D341Med (cell line): ENCODE measurements around the gene DPY19L3.
"Not testable (repeated sequence)": the region's sequence is repeated elsewhere in the genome, so short reads cannot be mapped to it uniquely, and the experiment has no call there.

Source experiments
- DNase-seq: peaks from one replicate; pipeline ENCODE4 v3.0.0; 2012; ENCODE audit warnings: low spot score

DPY19L3 gene

DNA sequence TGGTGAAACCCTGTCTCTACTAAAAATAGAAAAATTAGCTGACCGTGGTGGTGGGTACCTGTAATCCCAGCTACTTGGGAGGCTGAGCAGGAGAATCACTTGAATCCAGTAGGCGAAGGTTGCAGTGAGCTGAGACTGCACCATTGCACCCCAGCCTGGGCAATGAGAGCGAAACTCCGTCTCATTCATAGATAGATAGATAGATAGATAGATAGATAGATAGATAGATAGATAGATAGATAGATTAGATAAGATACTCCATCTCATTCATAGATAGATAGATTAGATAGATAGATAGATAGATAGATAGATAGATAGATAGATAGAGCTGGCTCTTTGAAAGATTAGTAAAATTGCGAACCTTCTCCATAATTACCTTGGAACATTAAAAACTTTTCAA is 42.0 kb downstream of the DPY19L3 start:
- DNase-seq, result not testable (repeated sequence)

DNA sequence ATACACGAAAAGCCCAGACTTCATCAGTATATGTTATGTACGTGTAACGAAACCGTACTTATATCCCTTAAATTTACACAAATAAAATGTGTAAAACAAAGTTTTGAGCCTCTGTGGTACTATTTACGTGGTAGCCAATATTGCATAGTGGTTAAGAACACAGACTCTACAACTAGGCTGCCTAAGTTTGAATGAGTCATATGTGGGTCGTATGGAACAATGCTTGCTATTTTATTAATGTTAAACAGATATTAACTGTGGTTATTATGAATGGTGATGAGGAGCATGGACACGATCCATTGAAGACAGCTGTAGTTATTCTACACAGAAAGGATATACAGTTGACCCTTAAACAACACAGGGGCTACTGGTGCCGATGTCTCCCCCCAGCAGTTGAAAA is 42.5 kb downstream of the DPY19L3 start:
- DNase-seq, result no peak

DNA sequence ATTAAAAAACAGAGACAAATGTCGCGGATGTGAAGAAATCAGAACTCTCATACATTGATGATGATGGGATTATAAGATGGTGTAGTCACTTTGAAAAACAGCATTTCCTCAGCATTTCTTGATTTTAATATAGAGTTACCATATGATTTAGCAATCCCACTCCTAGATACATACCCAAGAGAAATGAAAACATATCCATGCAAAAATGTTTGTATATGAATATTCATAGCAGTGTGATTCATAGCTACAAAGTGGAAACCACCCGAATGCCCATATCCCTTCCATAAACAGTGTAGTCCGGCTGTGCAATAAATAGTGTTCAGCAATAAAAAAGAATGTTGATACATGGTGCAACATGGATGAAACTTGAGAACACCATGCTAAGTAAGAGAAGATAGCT is 44.6 kb downstream of the DPY19L3 start:
- no peak for DNase-seq

DNA sequence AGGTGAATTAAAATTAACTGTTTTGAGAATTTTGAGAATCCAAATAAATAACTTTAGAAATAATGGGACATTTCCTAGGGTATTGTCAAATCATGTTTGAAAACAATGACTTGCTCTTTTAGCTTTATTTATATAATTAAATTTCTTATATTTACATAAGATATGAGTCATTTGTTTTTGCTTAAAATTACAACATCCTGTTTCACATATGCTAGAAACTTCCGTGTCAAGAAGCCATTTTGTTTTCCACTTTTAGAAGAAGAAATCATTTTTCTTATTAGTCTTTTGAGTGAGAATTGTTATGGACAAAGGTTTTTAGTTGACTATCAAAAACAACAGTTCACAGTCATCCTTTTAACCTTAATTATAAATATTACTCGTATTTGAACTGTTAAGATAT is 48.2 kb downstream of the DPY19L3 start:
- no peak for DNase-seq

GRCh38 chr19:32456406-32456805 is 50.8 kb downstream of the DPY19L3 start:
- DNase-seq, result no peak

DNA sequence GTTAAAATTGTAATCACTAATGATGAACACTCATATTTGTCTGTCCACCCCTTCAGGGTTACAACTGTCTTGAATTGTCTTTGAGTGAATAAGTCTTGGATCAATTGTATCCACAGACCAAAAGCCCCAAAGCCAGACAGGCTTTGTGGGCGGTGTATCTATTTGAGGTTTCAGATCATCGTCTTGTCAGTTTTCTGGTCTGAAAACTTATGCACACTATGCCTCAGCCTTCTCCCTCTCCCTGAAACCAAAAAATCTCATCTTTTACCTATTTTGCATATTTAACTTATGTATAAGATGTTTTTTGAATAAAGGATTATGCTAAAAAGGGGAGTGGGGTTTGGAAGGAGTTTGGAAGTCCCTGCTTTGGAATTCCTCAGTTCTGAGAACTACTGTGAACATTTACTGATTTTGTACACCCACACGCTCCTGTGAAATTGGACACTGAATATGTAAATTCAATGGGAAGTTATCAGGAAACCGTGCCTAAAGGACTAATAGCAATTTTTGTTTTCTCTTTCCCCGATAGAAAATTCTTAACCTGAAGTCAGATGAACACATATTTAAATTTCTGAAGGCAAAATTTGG is 52.1 kb downstream of the DPY19L3 start:
- no peak for DNase-seq

GRCh38 chr19:32458500-32459123 is 53.0 kb downstream of the DPY19L3 start:
- DNase-seq, result no peak

DNA sequence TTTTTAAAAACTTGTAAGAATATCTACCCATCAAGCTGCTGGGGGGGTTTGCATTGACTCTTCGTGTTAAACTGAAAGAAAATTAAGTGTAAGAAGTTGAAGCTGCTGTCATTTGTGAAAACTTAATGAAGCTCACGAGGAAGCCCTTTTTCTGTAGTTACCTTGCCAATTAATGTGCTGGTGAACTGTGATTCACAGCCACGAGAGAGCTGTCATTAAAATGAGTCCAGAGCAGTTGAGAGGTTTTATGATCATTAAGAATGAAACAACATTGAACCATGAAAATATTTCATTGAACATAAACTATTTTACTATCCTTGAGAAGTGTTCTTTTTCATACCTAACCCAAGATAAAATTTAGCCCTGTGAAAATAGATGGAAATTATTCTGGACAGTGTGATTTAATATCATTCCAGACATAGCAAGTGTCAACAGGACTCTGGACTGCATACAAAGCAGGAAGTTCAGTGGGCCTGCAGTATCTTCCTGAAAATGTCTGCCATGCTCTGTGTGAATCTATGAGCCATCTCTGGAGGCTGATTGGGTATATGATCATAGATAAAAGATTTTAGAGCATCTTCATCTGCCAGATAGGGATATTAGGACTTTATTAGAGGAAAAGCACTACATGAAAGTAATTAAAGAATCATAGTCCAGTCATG is 53.8 kb downstream of the DPY19L3 start:
- DNase-seq, result no peak

DNA sequence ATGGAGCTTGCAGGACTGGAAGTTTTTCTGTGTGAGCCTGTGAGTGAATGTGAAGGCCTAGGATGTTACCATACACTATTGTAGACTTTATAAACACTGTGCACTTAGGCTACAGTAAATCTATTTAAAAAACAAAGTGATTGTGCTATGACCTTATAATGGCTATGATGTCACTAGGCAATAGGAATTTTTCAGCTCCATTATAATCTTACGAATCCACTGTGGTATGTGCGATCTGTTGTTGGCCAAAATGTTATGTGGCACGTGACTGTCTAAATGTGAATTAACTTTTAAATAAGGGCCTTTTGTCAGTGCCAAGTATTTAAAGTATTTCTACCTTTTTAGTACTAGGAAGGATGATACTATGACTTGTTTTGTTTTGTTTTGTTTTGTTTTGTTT is 54.9 kb downstream of the DPY19L3 start:
- no peak for DNase-seq

DNA sequence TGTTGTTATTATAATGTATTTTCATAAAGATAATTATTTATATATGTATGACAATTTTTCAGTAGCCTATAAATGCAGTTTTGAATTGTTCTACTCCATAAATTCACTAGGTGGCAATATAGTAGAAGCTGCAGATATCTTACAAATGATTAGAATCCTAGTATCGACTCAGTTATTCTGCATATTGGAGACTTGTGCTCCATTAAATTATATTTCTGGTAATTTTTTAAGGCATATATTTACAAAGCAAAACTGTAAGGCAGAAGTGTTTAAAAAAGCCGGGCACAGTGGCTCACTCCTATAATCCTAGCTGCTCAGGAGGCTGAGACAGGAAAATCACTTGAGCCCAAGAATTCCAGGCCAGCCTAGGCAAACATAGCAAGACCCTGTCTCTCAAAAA is 58.7 kb downstream of the DPY19L3 start:
- DNase-seq, result no peak

GRCh38 chr19:32465176-32465575 is 59.6 kb downstream of the DPY19L3 start:
- no peak for DNase-seq

DNA sequence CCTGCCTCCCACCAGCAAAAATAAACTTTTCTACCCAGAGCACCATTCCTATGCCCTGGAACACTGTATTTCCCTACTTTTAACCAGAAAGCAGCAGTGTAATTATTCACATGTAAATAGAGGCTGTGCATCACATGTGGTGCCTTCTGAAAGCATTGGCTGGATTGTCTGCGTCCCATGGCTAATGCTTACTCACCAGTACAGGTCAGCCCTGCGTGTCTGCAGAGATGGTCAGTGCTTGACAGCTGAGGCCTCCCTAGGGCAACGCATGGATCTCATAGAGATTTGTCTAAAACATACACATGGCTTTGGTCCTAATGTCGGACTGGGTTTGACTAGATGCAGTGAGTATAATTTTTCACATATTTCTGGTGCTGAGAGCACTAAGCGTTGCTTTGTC is 64.2 kb downstream of the DPY19L3 start:
- no peak for DNase-seq

DNA sequence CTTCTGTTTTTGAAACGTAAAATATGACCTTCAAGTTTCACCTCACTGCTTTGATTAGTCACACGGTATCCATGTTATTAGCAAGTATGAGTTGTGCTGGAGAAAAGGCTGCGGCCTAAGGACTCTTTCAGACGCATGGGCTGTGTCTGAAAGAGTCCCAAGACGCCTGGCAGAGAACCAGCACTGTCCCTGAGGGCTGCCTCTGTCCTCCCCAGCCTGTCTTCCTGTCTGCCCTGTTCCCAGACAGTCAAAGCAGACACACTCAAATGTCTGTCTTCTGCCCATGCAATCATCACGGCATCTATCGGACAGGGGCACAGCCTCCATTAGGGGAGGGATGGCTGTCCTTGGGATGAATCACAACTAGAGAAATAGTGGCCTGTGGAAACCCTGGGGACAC is 65.5 kb downstream of the DPY19L3 start:
- DNase-seq, result no peak

- DNase-seq, result no peak
Observed at GRCh38 chr19:32471811-32472210, 66.2 kb downstream of the DPY19L3 start.

GRCh38 chr19:32475141-32476031 is 69.8 kb downstream of the DPY19L3 start:
- no peak for DNase-seq

- DNase-seq, result no peak
Observed at GRCh38 chr19:32476032-32476350, 70.4 kb downstream of the DPY19L3 start.

- DNase-seq, result no peak
Observed at GRCh38 chr19:32480321-32480720, 74.8 kb downstream of the DPY19L3 start.

GRCh38 chr19:32483574-32483973 is 78.0 kb downstream of the DPY19L3 start:
- DNase-seq, result no peak

DNA sequence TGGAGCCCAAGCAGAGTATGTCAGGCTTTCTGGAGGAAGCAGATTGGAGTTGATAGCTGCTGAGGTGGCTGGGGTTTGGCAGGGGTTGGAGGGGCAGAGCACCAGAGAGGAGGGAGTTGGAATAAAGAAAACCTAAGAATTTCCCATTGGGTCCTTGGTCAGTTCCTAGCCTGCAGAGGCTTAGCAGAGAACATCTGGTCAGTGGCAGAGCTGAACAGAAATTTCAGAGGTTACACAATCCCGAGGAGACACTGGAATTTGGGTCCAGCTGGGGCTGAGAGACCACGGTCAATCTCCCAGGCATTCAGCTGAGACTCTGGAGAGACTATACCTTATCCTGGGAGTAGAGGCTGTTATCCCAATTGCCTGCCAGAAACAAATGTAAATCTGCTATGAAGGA is 84.4 kb downstream of the DPY19L3 start:
- DNase-seq, result no peak

DNA sequence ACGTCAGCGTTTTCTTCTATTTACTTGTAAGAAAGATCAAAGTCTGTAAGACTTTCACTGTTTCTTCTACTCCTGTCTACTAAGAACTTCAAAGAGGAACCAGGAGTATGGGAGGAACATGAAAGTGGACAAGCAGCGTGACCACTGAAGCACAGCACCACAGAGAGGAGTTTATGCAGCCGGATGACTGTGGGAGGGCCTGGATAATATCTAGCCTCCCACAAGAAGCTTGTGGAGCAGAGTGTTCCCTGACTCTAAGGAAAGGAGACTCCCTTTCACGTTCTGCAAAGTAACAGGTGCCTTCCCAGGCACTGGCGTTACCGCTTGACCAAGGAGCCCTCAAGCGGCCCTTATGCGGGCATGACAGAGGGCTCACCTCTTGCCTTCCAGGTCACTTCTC is 91.8 kb downstream of the DPY19L3 start:
- DNase-seq, result no peak

DNA sequence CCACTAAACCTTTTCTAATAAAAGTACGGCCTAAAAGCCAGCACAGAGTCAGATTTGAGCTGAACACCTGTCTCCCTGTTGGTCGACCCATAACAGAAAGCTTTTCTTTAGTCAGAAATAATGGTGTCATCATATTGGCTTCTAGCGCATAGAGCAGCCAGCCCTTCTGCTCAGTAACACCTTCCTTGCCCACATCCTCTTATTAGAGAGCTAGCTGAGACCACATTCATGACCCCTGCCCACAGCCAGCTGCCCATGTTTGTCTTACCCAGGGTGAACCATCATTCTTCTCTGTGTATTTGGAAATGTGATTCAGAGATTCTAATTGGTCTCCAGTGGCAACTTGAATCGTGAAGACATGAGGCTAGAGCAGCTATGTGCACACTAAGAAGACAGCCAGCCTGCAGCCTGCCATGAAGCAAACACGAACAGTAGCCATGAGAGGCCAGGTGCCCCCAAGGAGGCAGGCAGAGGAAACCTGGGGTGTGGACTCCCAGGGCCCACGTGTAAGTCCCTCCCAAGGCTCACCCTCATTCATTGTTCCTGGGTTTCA is 93.2 kb downstream of the DPY19L3 start:
- no peak for DNase-seq

- DNase-seq, result not testable (repeated sequence)
Observed at GRCh38 chr19:32512498-32512897, 106.9 kb downstream of the DPY19L3 start.

DNA sequence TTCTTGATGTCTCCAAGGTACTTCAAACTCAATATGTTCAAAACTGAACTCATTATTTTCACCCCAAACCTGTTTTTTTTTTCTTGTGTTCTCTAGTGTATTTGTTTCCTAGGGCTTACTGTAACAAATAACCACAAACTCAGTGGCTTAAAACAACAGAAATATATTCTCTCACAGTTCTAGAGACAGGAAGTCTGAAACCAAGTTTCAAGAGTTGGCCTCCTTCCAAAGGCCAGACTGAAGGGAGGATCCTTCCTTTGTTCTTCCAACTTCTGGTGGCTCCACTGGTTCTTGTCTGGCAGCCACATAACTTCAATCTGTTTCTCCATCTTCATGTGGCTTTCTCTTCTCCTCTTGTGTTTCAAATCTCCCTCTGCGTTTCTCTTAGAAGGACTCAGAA is 113.5 kb downstream of the DPY19L3 start:
- DNase-seq, result no peak
